Activated CD8-positive, alpha-beta memory T cell treated with anti-CD3 and anti-CD28 coated beads for 36 hours (primary cell): ENCODE results near the gene PRKN. TPM values are rescaled to one million over a fixed set of nuclear protein-coding genes. Genes with fewer than 3 reads are reported as not detected.
"Not testable (repeated sequence)": the region's sequence is repeated elsewhere in the genome, so short reads cannot be mapped to it uniquely, and the experiment has no call there.

ENCODE experiments used
- CTCF ChIA-PET: fragments of 350-600 bp; sonication (Branson Sonifier 250); formaldehyde crosslinking; loops from one replicate; lab custom pipeline; 2021; ENCODE audit warnings: antibody characterized with exemption; lab: Charles Lee
- POLR2A ChIA-PET: fragments of 350-600 bp; sonication (Branson Sonifier 250); formaldehyde crosslinking; loops from one replicate; lab custom pipeline; 2021; ENCODE audit warnings: antibody characterized with exemption; lab: Charles Lee
- total RNA-seq, 2 experiments: library from RNA; stranded (reverse); gene quantifications; one replicate each; pipeline ENCODE4 v1.2.3, GENCODE V29; 2021

The PRKN gene
- total RNA-seq, 2 experiments from 2014 or later: not detected

DNA sequence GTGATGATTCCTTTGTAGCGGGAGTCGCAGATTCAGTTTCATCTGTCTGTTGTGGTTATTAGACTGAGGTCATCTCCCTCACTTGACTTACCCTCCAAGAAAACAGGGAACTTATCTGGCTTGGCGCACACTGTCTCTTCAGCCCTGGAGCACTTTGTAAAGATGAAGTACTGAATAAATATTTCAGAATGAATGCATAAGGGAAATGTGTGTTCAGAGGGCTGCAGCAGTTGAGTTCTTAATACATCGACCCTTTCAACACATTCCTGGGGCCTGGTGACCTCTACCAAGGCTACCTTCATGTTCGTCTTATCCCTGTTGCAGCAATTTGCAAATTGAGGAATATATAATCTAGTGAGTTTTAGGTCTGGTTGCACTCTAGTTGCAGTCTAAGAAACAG, 801.2 kb downstream of the PRKN start:
- CTCF ChIA-PET: interaction anchor here (0.5 kb wide), 1 partner anchor 13 kb away, joined by 3 read pairs; no protein-coding TSS in a partner anchor
- POLR2A ChIA-PET: no interaction called here

DNA sequence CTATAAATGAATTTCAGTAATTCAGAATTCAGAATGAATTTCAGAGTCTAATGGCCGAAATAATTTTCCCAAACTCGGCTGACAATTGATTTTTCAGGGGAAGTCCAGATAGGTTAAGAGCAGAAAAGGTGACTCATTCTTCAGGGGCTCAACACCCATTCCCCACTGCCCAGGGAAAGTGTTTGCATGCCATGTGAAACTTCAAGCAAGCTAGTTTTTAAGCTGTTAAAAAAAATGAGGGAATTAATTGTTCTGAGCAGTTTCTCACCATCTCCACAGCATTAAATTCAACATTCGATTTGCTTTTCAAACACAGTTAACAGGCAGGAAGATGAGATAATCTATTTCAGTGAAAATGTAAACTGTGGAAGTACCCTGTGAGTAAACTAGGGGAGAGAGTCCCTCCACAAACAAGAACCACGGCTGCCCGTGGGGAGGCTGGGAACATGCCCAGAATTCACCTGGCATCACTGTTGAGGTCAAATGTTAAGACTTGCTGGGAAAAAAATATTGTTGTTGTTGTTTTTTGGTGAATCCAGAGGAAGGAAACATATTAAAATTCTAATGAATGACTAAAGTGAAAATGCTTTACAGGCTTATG, 803.0 kb downstream of the PRKN start:
- CTCF ChIA-PET: no interaction called here
- POLR2A ChIA-PET: no interaction called here

DNA sequence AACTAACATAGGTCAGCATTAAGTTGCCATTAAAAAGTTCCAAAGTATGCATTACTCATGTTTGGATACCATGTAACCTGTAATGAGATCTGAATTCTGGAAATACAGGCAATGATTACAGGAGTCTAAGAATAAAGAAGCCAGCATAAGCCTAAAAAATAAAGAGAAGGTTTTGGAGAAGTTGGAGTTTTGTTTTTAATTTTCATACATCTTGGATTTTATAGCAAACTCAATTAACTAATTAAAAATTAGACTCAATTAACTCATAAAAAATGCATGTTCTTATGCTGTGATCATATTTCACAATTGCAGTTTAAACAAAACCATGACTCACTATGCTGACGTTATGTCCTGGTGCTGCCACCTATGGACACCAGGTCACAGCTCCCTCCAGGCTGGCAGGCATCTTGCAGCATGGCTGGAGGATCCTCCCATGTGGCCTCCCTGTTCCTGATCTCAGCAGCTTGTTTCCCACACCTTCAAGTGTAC, 804.9 kb downstream of the PRKN start:
- CTCF ChIA-PET: no interaction called here
- POLR2A ChIA-PET: no interaction called here

DNA sequence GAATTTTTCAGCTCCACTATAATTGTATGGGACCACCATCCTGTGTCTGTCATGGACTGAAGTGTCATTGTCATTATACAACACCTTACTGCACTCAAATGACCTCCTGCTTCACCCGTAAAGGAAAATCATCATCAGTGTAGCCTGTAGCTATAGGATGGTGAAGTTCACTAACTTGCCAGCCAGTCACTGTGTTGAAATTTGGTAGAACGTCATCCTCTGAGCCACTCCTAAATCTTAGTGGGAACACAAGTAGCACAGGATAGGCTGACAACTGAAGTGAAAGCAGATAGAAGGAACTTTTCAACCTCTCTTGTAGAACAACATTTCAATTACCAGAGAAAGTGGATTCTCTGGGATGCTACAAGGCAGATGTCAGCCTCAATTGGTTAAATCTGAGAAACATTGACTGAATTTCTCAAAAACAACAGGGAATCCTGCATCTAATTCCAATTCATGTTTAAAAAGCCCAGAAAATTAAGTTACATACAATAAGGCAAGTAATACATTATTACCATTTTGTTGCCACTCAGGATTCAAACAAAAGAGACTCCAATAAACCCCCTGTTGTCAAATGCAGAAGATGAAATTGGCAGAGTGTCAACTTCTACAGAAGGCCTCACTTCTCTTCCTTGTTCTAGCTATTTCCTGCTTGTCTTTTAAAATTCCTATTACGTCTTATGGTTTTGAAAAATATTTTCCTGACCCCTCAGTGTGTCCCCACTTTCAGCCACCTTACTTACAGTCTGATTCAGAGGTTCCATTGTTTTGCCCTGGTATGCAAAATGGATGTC, 805.8 kb downstream of the PRKN start:
- CTCF ChIA-PET: interaction anchor here (0.6 kb wide), 1 partner anchor 264 kb away, joined by 5 read pairs; no protein-coding TSS in a partner anchor
- POLR2A ChIA-PET: no interaction called here

DNA sequence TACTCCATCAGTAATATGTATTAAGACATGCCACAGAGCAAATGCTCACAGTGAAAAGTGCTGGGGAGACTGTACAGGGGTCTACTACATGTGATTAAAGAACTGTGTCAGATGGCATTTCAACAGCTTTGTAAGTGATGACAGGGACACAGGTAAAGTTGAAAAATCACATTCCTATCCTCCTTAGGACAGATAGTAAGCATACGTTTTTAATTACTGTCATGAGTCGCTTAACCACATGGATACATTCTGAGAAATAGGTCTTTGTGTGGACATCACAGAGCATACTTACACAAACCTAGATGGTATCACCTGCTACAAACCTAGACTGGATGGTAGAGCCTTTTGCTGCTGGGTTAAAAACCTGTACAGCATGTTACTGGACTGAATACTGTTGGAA, 807.9 kb downstream of the PRKN start:
- ChIA-PET POLR2A (no interaction called here), CTCF (no interaction called here)

DNA sequence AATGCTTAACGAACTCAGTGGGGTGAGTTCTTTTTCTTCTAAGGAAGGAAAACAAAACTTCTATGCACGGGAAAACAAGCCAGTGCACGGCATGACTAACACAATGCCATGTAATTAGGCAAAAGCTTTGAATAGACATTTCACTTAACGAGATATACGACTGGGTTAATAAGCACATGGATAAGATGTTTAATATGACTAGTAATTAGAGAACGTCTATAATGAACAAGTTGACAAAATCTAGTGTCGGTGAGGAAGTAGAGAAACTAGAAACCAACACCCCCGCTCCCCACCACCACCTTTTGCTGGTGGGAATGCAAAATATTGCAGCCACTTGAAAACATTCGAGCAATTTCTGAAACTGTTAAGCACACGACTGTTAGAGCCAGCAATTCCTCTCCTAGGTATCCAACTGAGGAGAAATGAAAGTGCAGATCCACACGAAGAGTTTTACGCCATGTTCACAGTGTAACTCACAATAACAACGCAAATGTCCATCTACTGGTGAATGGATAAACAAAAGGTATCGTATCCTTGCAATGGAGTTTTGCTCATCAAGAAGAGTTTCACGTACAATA, 808.8 kb downstream of the PRKN start:
- CTCF ChIA-PET: no interaction called here
- POLR2A ChIA-PET: no interaction called here

DNA sequence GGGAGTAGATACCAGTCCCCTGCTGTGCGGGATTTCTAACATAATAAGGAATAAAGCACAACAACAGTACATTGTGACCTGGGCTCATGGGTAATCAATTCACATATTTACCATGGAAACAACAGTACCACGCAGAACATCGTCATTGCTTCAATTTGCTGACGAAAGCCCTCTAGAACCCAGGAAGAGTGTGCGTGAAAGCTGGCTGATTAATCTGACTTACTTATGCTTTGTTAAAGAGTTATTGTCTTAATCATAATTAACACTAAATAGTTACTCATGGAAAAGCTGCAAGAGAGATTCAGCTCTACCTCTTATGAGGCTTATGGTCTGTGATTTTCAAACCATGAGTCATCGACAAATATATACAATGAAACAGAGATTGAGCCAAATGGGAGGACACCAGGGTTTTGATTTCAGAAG, 809.4 kb downstream of the PRKN start:
- POLR2A ChIA-PET: no interaction called here
- CTCF ChIA-PET: no interaction called here

DNA sequence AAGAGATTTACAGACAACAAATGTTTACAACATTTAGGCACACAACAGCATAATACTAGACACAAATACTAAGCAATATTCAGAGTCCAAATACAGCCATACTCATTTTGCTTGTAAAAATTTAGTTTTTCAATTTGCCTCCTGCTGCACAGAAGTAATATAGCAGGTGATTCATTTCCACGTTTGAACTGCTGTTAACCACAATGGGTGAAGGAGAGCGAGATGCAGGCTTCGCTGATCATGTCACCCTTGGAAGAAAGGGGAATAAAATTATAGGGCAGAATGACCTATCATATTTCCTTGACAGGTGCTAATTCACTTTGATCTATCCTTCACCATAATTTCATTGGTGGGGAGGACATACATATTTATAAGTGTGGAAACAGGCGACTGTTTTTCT, 809.9 kb downstream of the PRKN start:
- POLR2A ChIA-PET: no interaction called here
- CTCF ChIA-PET: no interaction called here

DNA sequence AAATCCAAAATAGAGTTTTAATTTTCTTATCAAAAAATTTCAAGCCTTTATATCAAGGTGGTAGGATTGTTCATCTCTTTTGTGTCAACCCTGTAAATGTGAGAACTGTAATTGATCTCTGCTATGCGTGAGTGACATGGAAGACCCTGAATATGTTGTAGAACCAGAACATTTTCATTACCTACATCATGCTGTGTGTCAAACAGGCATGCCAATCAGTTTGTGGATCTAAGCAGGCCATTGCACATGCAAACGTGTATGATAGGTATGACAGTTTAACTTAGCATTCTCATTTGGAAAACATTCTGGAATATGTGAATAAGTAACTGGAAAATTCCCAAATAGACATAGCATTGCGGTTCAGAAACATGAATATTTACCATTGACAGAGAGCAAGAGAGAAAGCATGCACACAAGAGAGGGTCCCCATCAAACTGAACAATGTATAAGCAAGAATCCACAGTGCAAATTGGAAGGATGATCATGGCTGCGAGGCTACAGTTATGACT, 812.1 kb downstream of the PRKN start:
- CTCF ChIA-PET: no interaction called here
- POLR2A ChIA-PET: no interaction called here

DNA sequence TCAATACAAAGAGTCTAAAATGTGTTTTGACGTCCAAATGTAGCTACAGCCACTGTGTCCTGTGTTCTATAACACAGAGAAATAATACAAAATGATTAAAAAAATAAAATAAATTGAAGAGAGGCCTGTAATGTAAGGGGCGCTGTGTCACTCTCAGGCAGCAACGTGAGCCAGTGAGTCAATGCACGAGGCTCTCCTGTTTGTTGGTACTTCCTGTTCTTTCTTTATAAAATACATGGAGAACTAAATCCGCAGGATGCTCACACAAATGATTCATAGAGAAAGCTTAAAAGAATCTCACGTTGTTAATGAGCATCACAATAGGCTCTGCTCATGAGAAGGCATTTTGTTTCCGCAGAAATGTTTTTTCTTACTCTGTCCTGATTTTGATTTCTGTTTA, 818.7 kb downstream of the PRKN start:
- CTCF ChIA-PET: no interaction called here
- POLR2A ChIA-PET: no interaction called here

DNA sequence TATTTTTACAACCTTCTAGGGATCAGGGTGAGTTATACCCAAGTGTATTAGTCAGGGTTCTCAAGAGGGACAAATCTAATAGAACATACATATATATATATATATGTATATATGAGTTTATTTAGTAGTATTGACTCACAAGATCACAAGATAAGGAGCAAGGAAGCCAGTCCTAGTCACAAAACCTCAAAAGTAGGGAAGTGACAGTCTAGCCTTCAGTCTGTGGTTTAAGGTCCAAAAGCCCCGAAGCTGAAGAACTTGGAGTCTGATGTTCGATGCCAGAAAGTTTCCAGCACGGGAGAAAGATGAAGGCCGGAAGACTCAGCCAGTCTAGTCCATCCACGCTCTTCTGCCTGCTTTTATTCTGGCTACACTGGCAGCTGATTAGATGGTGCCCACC, 821.0 kb downstream of the PRKN start:
- CTCF ChIA-PET: no interaction called here
- POLR2A ChIA-PET: no interaction called here

DNA sequence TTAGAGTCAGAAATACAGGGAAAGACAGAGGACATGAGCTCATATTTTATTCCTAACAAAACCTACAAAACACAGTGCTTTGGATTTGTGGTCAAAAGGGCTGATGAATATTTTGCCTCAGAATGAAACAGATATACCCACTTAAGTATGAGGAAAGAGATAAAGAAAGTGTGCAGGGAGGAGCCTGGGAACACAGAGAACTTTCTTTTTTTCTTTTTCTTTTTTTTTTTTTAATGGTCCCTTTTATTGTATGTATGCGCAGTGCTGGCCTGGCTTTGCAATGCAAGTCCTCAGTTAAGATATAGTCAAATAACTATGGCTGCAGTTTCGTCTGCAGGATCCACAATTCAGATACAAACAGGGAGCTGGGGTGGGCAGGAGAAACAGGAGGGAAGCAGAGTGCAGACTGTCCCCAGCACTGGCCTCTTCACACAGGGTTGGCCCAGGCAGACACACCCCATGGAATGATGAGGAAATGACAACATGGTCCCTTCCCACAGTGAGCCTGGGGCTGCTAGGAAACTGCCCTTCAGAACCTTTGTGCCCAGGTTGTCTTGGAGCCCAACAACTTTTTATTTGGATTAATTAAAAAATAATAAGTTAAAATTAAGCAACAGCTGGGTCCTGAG, 823.9 kb downstream of the PRKN start:
- ChIA-PET CTCF (no interaction called here), POLR2A (no interaction called here)

DNA sequence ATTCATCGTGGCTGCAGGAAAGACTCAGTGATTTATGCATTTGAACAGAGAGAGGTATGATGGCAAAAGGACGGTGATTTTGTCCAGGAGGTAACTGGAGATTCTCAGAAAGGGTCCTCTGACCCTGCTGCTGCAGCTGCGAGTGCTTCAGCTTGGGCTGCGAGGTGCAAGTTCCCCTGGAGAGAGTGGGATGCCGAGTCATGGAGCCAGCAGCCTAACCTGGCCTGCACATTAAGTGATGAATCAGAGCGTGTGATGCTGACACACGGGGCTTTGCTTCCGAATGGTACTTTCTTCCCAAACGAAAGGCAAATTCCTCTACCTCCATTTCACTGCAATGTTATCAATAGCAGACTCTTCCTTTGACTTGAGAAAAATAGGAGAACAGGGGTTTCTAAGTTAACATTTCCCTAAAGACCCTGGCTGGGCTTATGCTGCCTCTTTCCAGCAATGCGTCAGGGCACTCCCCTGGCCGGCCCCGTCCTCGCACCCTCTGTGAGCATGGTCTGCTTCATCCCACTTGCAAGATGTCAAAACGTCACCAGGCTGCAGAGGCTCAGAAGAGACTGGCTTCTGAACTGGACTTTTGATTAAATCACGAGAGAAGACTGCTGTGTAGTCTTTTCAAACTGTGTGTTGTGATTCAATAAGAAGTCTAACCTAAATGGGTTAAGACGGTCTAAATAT, 825.7 kb downstream of the PRKN start:
- ChIA-PET POLR2A (no interaction called here), CTCF (no interaction called here)

DNA sequence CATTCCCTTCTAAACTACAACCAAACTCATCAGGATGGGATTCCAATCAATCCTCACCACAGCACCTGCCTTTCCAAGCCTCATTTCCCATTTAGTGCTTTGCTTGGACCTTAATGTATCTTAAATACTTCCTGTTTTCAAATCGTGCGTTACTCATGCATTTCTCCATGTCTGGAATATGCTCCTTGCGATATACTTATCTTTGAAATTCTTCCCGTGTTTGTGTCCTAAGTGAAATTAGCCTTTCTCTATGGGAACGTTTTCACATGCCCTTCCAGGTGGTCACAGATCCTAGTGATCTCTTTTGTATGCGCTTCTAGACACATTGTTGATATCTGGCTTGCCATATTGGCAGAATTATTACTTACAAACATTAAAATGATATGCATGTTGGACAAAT, 833.1 kb downstream of the PRKN start:
- ChIA-PET CTCF (no interaction called here), POLR2A (no interaction called here)

DNA sequence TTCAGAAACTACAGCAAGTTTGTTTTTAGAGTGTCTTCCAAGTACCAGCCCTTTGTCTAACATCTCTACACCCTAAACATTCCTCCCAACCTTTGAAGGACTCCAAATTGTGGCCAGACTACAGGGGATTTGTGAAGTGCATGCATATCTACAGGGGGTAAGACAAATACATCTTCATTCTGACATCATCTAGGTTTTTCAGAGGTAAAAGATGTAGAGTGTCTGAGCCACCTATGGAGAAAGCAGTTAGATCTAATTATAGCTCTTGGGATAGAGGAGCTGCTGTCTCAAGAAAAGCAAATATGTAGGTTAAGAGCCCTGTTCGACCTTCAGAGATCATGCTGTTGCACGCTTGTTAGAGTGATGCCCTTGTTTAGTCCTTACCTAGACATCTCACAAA, 836.0 kb downstream of the PRKN start:
- ChIA-PET POLR2A (no interaction called here), CTCF (no interaction called here)

DNA sequence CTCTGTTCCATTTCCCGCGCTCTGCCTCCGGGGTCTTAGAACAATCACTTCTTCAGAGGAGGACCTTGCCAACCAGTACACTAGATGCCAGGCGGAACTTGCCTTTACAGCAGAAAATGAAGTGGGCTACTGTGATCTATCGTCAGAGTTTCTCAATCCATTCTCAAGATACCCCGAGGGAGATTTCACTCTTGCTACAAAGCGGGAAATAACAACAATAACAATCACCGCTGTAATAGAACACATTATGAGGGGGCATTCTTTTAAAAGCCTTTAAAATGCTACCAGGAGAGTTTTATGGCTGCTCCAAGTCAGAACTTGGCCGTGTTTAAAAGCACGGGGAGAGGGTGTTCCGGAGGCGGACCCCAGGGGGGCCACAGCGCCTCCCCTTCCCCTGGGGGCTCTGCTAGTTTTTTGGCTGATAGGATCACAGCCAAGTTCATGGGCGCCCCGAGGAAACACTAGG, 836.7 kb downstream of the PRKN start:
- POLR2A ChIA-PET: no interaction called here

DNA sequence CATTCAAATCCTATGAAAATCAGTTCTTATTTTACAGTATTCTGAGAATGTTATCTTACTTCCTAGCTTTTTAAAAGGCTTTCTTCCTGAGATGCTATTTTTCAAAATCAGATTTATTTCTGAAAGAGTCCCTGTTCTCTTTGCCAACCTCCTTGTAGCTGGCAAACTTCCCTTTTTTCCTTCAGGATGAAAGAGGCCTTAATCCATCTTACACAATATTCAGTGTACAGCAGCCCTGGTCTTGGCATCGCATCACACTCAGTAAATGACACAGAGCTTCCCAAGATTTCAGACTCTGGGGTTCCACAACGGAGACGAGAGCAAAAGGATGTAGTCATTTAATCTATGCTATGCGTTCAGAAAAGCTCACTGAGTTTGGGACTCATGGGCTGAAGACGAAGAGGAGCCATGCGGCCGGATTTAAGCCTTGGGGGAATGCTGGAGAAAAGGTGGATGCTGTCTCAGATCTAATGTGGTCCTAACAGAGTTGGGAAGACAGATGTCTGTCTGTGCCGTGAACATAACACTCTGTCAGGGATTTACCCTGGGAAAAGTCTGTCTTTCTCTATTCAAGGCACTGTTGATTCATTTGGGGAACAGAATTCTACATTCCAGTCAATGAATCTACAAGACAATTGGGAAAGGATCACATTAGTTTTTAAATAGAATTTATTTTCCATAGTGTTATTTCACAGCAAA, 837.3 kb downstream of the PRKN start:
- ChIA-PET CTCF (no interaction called here), POLR2A (interaction anchor here (0.6 kb wide), 1 partner anchor 510 kb away, joined by 4 read pairs; no protein-coding TSS in a partner anchor)

More for the DNA sequence above, 836.7 kb downstream of the PRKN start:
- CTCF ChIA-PET: no interaction called here

DNA sequence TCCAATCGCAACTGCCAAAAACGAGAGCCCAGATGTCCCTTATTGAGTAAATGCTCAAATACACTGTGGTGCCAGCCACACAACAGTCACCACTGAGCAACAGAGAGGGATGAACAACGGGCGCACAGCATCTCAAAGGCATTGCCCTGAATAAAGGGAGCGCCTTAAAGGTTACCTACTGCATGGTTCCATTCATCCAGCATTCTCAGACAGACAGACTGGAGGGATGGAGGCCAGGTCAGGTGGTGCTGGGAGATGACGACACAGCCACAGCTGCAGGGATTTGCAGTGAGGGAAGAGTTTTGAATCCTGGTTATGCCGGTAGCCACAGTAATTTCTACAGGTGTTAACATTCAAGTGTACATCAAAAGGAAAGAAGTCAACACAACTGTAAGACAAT, 838.2 kb downstream of the PRKN start:
- ChIA-PET POLR2A (no interaction called here), CTCF (no interaction called here)

DNA sequence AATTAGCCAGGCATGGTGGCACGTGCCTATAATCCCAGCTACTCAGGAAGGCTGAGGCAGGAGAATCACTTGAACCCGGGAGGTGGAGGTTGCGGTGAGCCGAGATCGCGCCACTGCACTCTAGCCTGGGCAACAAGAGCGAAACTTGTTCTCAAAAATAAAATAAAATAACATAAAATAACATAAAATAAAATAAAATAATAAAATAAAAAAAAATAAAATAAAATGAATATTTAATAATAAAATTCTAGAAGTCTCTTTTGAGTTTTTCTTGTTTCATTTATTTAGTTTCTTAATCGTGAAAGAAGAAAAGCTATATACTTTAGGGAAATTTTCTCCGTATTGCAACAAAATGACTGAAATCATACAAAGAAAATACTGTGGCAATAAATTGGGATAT, 841.0 kb downstream of the PRKN start:
- POLR2A ChIA-PET, CTCF ChIA-PET: not testable (repeated sequence)
